Testis (tissue), 2 donors: Measurements from ENCODE around the gene SAMD3.
"Not testable (repeated sequence)": the region's sequence is repeated elsewhere in the genome, so short reads cannot be mapped to it uniquely, and the experiment has no call there.

Experiments used
- POLR2A ChIP-seq: fragments of 450-650 bp; IDR thresholded peaks from one replicate; pipeline ENCODE4 v1.6.1; 2017; ENCODE audit warnings: antibody characterized with exemption, mild to moderate bottlenecking, moderate library complexity
- TF ChIP-seq, protein P1 (sequence below), 3 experiments: fragments of 450-650 bp in 2 of 3; fragments of 200-600 bp in 1 of 3; sonication (generic) in 1 of 3; IDR thresholded peaks; one replicate each; pipeline ENCODE4 v1.5.1; 2016 to 2019; ENCODE audit warnings: antibody characterized with exemption in 3 of 3, mild to moderate bottlenecking in 2 of 3, moderate library complexity in 1 of 3

DNA sequence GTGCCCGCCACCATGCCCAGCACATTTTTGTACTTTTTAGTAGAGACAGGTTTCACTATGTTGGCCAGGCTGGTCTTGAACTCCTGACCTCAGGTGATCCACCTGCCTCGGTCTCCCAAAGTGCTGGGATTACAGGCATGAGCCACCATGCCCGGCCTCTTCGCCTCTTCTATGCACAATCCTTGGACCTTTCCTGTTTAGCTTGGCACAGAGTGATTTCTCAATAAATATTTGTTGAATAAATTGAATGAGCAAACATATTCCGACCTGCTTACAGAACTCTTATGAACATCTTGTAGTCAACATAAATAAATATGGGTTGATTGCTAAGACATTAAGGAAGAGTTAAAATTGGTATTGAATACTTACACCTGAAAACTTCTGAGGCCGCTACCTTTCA lies 7.8 kb upstream of the SAMD3 start:
- TF ChIP-seq, protein P1, sequence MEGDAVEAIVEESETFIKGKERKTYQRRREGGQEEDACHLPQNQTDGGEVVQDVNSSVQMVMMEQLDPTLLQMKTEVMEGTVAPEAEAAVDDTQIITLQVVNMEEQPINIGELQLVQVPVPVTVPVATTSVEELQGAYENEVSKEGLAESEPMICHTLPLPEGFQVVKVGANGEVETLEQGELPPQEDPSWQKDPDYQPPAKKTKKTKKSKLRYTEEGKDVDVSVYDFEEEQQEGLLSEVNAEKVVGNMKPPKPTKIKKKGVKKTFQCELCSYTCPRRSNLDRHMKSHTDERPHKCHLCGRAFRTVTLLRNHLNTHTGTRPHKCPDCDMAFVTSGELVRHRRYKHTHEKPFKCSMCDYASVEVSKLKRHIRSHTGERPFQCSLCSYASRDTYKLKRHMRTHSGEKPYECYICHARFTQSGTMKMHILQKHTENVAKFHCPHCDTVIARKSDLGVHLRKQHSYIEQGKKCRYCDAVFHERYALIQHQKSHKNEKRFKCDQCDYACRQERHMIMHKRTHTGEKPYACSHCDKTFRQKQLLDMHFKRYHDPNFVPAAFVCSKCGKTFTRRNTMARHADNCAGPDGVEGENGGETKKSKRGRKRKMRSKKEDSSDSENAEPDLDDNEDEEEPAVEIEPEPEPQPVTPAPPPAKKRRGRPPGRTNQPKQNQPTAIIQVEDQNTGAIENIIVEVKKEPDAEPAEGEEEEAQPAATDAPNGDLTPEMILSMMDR (IDR thresholded peaks at IDR 0.05), result not testable (repeated sequence)
- not testable (repeated sequence) for TF ChIP-seq POLR2A
